PC-3 (cell line): ENCODE data around the gene ZNHIT6. TPM values are rescaled to one million over a fixed set of nuclear protein-coding genes. Genes with fewer than 3 reads are reported as not detected.
A peak's percentile ranks its signal among the peaks of the same experiment; 100 is the strongest.

ENCODE experiments used
- ATAC-seq: fragments of 200-7000 bp; cut with Tn5 transposase; 2 replicates; pipeline ENCODE4 v1.9.1; 2020; ENCODE audit warnings: mild to moderate bottlenecking, moderate library complexity
- BruUV-seq: library from RNA; stranded (reverse); fragments of 400-500 nt; replicated peaks from 2 replicates; lab custom pipeline; 2021; lab: Mats Ljungman, UMichigan
- CTCF ChIA-PET: fragments of 300-600 bp; sonication (Branson Sonifier 250); formaldehyde crosslinking; loops from one replicate; lab custom pipeline; 2022; ENCODE audit warnings: antibody characterized with exemption; lab: Charles Lee
- POLR2A ChIA-PET: fragments of 300-600 bp; sonication (Branson Sonifier 250); formaldehyde crosslinking; loops from one replicate; lab custom pipeline; 2022; ENCODE audit warnings: antibody characterized with exemption; ENCODE audit not compliant: unreplicated experiment; lab: Charles Lee
- DNase-seq: peaks from one replicate; pipeline ENCODE4 v3.0.0-alpha.2; 2015
- H2AFZ ChIP-seq: fragments of 300-600 bp; sonication (generic); 2 replicates; pipeline ENCODE4 v1.6.0; 2016; ENCODE audit warnings: antibody characterized with exemption, low read length
- H3F3A ChIP-seq: fragments of 300-600 bp; sonication (generic); one replicate; pipeline ENCODE4 v1.6.0; 2017; ENCODE audit warnings: antibody characterized with exemption, low read length, control low read depth, mild to moderate bottlenecking; ENCODE audit not compliant: unreplicated experiment
- H3K27ac ChIP-seq: fragments of 300-600 bp; sonication (generic); 2 replicates; pipeline ENCODE4 v1.5.1; 2016; ENCODE audit warnings: mild to moderate bottlenecking, low read length
- H3K27me3 ChIP-seq: fragments of 300-600 bp; sonication (generic); 2 replicates; pipeline ENCODE4 v1.6.1; 2016; ENCODE audit warnings: low read length, mixed read lengths
- H3K36me3 ChIP-seq: fragments of 300-600 bp; sonication (generic); 2 replicates; pipeline ENCODE4 v1.6.1; 2016; ENCODE audit warnings: low read depth, mixed run types, low read length, mixed read lengths
- H3K4me1 ChIP-seq: fragments of 300-600 bp; sonication (generic); 2 replicates; pipeline ENCODE4 v1.5.1; 2016; ENCODE audit warnings: low read length; ENCODE audit not compliant: insufficient read depth
- H3K4me2 ChIP-seq: fragments of 300-600 bp; sonication (generic); 2 replicates; pipeline ENCODE4 v1.6.0; 2016; ENCODE audit warnings: low read length
- H3K4me3 ChIP-seq: fragments of 300-600 bp; sonication (generic); 2 replicates; pipeline ENCODE4 v1.5.1; 2016; ENCODE audit warnings: mild to moderate bottlenecking, low read length, mixed read lengths
- H3K79me2 ChIP-seq: fragments of 300-600 bp; sonication (generic); 2 replicates; pipeline ENCODE4 v1.6.1; 2017; ENCODE audit warnings: low read length, mixed read lengths
- H3K9ac ChIP-seq: fragments of 300-600 bp; sonication (generic); 2 replicates; pipeline ENCODE4 v1.6.0; 2016; ENCODE audit warnings: mild to moderate bottlenecking, low read length
- H3K9me2 ChIP-seq: fragments of 300-600 bp; sonication (generic); replicated peaks from 2 replicates; pipeline ENCODE4 v1.6.1; 2016; ENCODE audit warnings: mixed run types, low read length, mixed read lengths
- H3K9me3 ChIP-seq: fragments of 300-600 bp; sonication (generic); 2 replicates; pipeline ENCODE4 v1.6.1; 2016; ENCODE audit warnings: low read length, mixed read lengths
- H4K20me1 ChIP-seq: fragments of 300-600 bp; sonication (generic); 2 replicates; pipeline ENCODE4 v1.6.1; 2016; ENCODE audit warnings: low read length, mixed read lengths
- EZH2 ChIP-seq: fragments of 300-600 bp; sonication (generic); IDR thresholded peaks from one replicate; pipeline ENCODE4 v1.6.1; 2017; ENCODE audit warnings: antibody characterized with exemption, mild to moderate bottlenecking, low read length; ENCODE audit not compliant: unreplicated experiment
- EZH2phosphoT487 ChIP-seq: fragments of 300-600 bp; sonication (generic); IDR thresholded peaks from 2 replicates; pipeline ENCODE4 v1.6.1; 2018; ENCODE audit warnings: mild to moderate bottlenecking, antibody characterized with exemption, low read length, borderline replicate concordance
- intact Hi-C: fragments of 100-400 bp; cut with micrococcal nuclease; formaldehyde crosslinking; loops from 2 replicates; pipeline ENCODE4 v1.9.0; 2023
- total RNA-seq: library from RNA; depleted of rRNA; stranded (reverse); fragments of >200 nt; gene quantifications from 2 replicates; pipeline ENCODE4 v1.2.3, GENCODE V29; 2014
- TF ChIP-seq, protein P1 (sequence below): fragments of 300-600 bp; sonication (generic); conservative IDR thresholded peaks from 2 replicates; pipeline ENCODE4 v1.5.1; 2017; ENCODE audit warnings: antibody characterized with exemption, low read depth, mild to moderate bottlenecking, low read length

The ZNHIT6 gene
- total RNA-seq, 1 experiment from 2014 or later, result 18.3 TPM

DNA sequence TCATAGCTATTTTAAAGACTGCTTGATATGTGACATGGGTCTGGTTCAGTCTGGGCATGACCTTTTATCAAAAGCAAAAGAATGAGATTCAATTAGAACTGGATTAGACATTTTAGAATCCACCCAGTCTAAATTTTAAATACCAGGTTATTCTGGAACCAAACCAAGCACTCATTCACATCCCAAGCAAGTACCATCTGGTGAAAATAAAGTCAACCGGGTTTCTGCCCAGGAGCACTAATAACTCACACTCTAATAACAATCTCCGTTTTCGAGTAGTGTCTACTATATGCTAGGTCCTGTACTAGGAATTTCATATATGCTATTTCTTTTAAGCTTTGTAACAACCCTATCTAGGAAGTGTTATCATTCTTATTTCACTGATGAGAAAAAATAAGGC, 30.6 kb downstream of the ZNHIT6 start:
- POLR2A ChIA-PET, result no interaction called here
- BruUV-seq, result no TSS peak
- H2AFZ ChIP-seq, result no peak overlapping the region

DNA sequence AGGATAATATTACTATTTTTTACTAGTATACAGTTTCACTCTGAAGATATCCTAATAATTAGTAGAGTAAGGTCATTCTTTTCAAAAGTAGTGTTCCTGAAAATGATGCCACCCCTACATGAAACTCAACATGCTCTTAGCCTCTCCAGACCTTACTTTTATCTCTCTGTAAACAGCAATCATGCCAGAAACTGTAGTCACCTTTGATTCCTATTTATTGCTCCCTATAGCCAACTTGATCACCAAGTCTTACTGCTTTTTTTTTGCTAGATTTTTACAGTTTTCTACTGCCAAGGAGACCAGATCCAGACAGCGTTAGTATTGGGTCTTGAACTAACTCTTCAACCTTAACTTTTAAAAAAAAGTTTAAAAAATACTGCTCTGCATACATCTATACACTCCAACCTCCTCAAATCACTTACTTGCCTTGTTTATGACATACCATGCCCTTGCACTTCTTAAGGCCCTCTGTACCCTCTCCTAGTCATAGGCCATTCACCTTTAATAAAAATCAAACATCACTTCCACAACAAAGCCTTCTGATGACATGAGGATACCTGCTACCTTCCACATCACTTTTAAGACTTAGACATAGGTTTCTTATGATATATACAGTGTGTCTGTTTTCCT, 36.1 kb downstream of the ZNHIT6 start:
- BruUV-seq, result no TSS peak
- no peak overlapping the region for H3K4me2 ChIP-seq
- no peak for ATAC-seq
- no peak overlapping the region for H3K4me3 ChIP-seq
- intact Hi-C loops, result no loop called here
- H3K36me3 ChIP-seq, result peaks cover 53% of the 10 kb centered on the region
- H4K20me1 ChIP-seq, result no peaks in the 10 kb centered on the region
- no peaks in the 10 kb centered on the region for H3K9me2 ChIP-seq
- no peak overlapping the region for H2AFZ ChIP-seq
- H3K27ac ChIP-seq, result no peak overlapping the region
- no peaks in the 10 kb centered on the region for H3K4me1 ChIP-seq
- CTCF ChIA-PET, result no interaction called here
- no peak for TF ChIP-seq EZH2phosphoT487
- TF ChIP-seq EZH2, result no peak
- TF ChIP-seq, protein P1, sequence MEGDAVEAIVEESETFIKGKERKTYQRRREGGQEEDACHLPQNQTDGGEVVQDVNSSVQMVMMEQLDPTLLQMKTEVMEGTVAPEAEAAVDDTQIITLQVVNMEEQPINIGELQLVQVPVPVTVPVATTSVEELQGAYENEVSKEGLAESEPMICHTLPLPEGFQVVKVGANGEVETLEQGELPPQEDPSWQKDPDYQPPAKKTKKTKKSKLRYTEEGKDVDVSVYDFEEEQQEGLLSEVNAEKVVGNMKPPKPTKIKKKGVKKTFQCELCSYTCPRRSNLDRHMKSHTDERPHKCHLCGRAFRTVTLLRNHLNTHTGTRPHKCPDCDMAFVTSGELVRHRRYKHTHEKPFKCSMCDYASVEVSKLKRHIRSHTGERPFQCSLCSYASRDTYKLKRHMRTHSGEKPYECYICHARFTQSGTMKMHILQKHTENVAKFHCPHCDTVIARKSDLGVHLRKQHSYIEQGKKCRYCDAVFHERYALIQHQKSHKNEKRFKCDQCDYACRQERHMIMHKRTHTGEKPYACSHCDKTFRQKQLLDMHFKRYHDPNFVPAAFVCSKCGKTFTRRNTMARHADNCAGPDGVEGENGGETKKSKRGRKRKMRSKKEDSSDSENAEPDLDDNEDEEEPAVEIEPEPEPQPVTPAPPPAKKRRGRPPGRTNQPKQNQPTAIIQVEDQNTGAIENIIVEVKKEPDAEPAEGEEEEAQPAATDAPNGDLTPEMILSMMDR, result no peak
- no peak overlapping the region for H3K9ac ChIP-seq
- no peaks in the 10 kb centered on the region for H3K27me3 ChIP-seq
- no peaks in the 10 kb centered on the region for H3F3A ChIP-seq
- POLR2A ChIA-PET, result no interaction called here
- no peaks in the 10 kb centered on the region for H3K9me3 ChIP-seq
- no peaks in the 10 kb centered on the region for H3K79me2 ChIP-seq
- no peak for DNase-seq

More for the DNA sequence above, 30.6 kb downstream of the ZNHIT6 start:
- peaks cover 49% of the 10 kb centered on the region for H3K36me3 ChIP-seq
- no peaks in the 10 kb centered on the region for H3K4me1 ChIP-seq
- intact Hi-C loops, result no loop called here
- no peak overlapping the region for H3K4me2 ChIP-seq
- no peaks in the 10 kb centered on the region for H3F3A ChIP-seq
- no peaks in the 10 kb centered on the region for H3K27me3 ChIP-seq
- no peaks in the 10 kb centered on the region for H3K9me3 ChIP-seq
- H3K79me2 ChIP-seq, result peaks cover 1% of the 10 kb centered on the region; the same call in 1 of the 2 replicates
- CTCF ChIA-PET, result no interaction called here
- DNase-seq (no peak), ATAC-seq (no peak)
- H3K9me2 ChIP-seq, result no peaks in the 10 kb centered on the region
- no peak overlapping the region for H3K4me3 ChIP-seq
- H3K9ac ChIP-seq, result no peak overlapping the region
- TF ChIP-seq EZH2phosphoT487 (no peak), EZH2 (no peak)
- TF ChIP-seq, protein P1, result no peak
- H4K20me1 ChIP-seq, result no peaks in the 10 kb centered on the region
- no peak overlapping the region for H3K27ac ChIP-seq

GRCh38 chr1:85665932-85666331, 42.3 kb downstream of the ZNHIT6 start:
- CTCF ChIA-PET, result interaction anchor here (0.5 kb wide), 1 partner anchor 1590 kb away, joined by 3 read pairs; no protein-coding TSS in a partner anchor
- ATAC-seq, result peak; percentile 59; the same call in 1 of the 2 replicates
- no peaks in the 10 kb centered on the region for H4K20me1 ChIP-seq
- no peak overlapping the region for H3K27ac ChIP-seq
- POLR2A ChIA-PET, result no interaction called here
- H3K4me2 ChIP-seq, result no peak overlapping the region
- intact Hi-C loops, result no loop called here
- H3K9ac ChIP-seq, result no peak overlapping the region
- no peak overlapping the region for H2AFZ ChIP-seq
- H3K4me3 ChIP-seq, result no peak overlapping the region
- no peaks in the 10 kb centered on the region for H3K9me2 ChIP-seq
- no peaks in the 10 kb centered on the region for H3K9me3 ChIP-seq
- no peaks in the 10 kb centered on the region for H3K27me3 ChIP-seq
- H3K79me2 ChIP-seq, result no peaks in the 10 kb centered on the region
- H3K4me1 ChIP-seq, result peaks cover 25% of the 10 kb centered on the region
- H3K36me3 ChIP-seq, result peaks cover 29% of the 10 kb centered on the region
- no peaks in the 10 kb centered on the region for H3F3A ChIP-seq
- no peak for TF ChIP-seq EZH2
- TF ChIP-seq, protein P1, result no peak
- DNase-seq, result peak; percentile 17
- no TSS peak for BruUV-seq
